DOHH2 (cell line): ENCODE results near the gene MYBL2.

Source experiments
- CTCF ChIP-seq: fragments of 200-600 bp; sonication (generic); IDR thresholded peaks from one replicate; pipeline ENCODE4 v1.5.1; 2014; ENCODE audit warnings: antibody characterized with exemption, mild to moderate bottlenecking, low read depth, low read length; ENCODE audit not compliant: poor library complexity, severe bottlenecking
- EZH2phosphoT487 ChIP-seq: fragments of 200-600 bp; sonication (generic); IDR thresholded peaks from 2 replicates; pipeline ENCODE4 v1.6.1; 2017; ENCODE audit warnings: borderline replicate concordance, mild to moderate bottlenecking, antibody characterized with exemption, low read length, moderate library complexity, mixed read lengths

- no peak for TF ChIP-seq CTCF
- TF ChIP-seq EZH2phosphoT487 = no peak
These were observed 65.0 kb downstream of the MYBL2 start for GRCh38 chr20:43731927-43732326.
